ENCODE results near the gene PDE4D. TPM values are rescaled to one million over a fixed set of nuclear protein-coding genes. Genes with fewer than 3 reads are reported as not detected.
"Not testable (repeated sequence)": the region's sequence is repeated elsewhere in the genome, so short reads cannot be mapped to it uniquely, and the experiment has no call there.

PDE4D gene
- polyA plus RNA-seq, 10 donors: 28.0 to 57.2 (median 38.6) TPM

GRCh38 chr5:59086024-59086423, 807.5 kb downstream of the PDE4D start:
- DNase-seq: no peak

GRCh38 chr5:59081693-59082092, 811.8 kb downstream of the PDE4D start:
- DNase-seq: no peak

- peak in 1 of 3 donors; percentile 79 for DNase-seq
These were observed 813.6 kb downstream of the PDE4D start for GRCh38 chr5:59079622-59080620.

- no peak for DNase-seq
These were observed 821.6 kb downstream of the PDE4D start for GRCh38 chr5:59071755-59072549.

GRCh38 chr5:59069438-59070079, 824.0 kb downstream of the PDE4D start:
- peak; percentile 23 to 89 (median 40) for DNase-seq

GRCh38 chr5:59067956-59068656, 825.4 kb downstream of the PDE4D start:
- no peak for DNase-seq

GRCh38 chr5:59066367-59067163, 827.0 kb downstream of the PDE4D start:
- DNase-seq: peak in 1 of 3 donors; percentile 79

GRCh38 chr5:59065554-59065953, 828.0 kb downstream of the PDE4D start:
- DNase-seq: peak in 1 of 3 donors; percentile 51

GRCh38 chr5:59064293-59064692, 829.2 kb downstream of the PDE4D start:
- no peak for DNase-seq

- peak in 2 of 3 donors; percentile 31 to 60 for DNase-seq
These were observed 830.4 kb downstream of the PDE4D start for GRCh38 chr5:59062986-59063683.

- DNase-seq: no peak
These were observed 832.1 kb downstream of the PDE4D start for GRCh38 chr5:59061377-59061776.

GRCh38 chr5:59058969-59059687, 834.4 kb downstream of the PDE4D start:
- no peak for DNase-seq

- DNase-seq: no peak
These were observed 835.3 kb downstream of the PDE4D start for GRCh38 chr5:59058237-59058636.

- DNase-seq: not testable (repeated sequence)
These were observed 836.9 kb downstream of the PDE4D start for GRCh38 chr5:59056599-59056998.

- DNase-seq: no peak
These were observed 837.6 kb downstream of the PDE4D start for GRCh38 chr5:59055745-59056448.

- DNase-seq: no peak
These were observed 838.5 kb downstream of the PDE4D start for GRCh38 chr5:59054963-59055528.

GRCh38 chr5:59051951-59052350, 841.6 kb downstream of the PDE4D start:
- no peak for DNase-seq

- DNase-seq: no peak
These were observed 844.4 kb downstream of the PDE4D start for GRCh38 chr5:59049095-59049494.

All from muscle of back (tissue), 11 donors.